Uterus (tissue), 2 donors: ENCODE measurements around the gene KIAA1549.

Experiments used
- POLR2A ChIP-seq, 2 donors: fragments of 450-650 bp; IDR thresholded peaks; one replicate each; pipeline ENCODE4 v1.6.1; 2016; ENCODE audit warnings: antibody characterized with exemption in 2 of 2, mild to moderate bottlenecking in 1 of 2, moderate library complexity in 1 of 2
- TF ChIP-seq, protein P1 (sequence below), 4 experiments: fragments of 200-600 bp in 2 of 4; fragments of 450-650 bp in 2 of 4; sonication (generic) in 2 of 4; IDR thresholded peaks; one replicate each; pipeline ENCODE4 v1.5.1; 2016 to 2019; ENCODE audit warnings: antibody characterized with exemption in 4 of 4, mild to moderate bottlenecking in 2 of 4, moderate library complexity in 1 of 4

DNA sequence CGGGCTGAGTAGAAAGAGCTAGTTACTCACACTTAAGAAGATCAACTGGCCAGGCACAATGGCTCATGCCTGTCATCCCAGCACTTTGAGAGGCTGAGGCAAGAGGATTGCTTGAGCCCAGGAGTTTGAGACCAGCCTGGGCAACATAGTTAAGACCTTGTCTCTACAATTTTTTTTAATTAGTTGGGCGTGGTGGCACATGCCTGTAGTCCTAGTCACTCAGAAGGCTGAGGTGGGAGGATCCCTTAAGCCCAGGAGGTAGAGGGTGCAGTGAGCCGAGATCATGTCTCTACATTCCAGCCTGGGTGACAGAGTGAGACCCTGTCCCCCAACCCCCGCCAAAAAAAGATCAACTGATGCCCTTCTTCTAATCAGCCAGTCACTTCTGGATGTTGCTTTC is 108.6 kb downstream of the KIAA1549 start:
- TF ChIP-seq, protein P1, sequence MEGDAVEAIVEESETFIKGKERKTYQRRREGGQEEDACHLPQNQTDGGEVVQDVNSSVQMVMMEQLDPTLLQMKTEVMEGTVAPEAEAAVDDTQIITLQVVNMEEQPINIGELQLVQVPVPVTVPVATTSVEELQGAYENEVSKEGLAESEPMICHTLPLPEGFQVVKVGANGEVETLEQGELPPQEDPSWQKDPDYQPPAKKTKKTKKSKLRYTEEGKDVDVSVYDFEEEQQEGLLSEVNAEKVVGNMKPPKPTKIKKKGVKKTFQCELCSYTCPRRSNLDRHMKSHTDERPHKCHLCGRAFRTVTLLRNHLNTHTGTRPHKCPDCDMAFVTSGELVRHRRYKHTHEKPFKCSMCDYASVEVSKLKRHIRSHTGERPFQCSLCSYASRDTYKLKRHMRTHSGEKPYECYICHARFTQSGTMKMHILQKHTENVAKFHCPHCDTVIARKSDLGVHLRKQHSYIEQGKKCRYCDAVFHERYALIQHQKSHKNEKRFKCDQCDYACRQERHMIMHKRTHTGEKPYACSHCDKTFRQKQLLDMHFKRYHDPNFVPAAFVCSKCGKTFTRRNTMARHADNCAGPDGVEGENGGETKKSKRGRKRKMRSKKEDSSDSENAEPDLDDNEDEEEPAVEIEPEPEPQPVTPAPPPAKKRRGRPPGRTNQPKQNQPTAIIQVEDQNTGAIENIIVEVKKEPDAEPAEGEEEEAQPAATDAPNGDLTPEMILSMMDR (IDR thresholded peaks at IDR 0.05): no peak
- no peak for TF ChIP-seq POLR2A (IDR thresholded peaks at IDR 0.05)
